ENCODE measurements around the gene ALOX5.

ALOX5 gene

GRCh38 chr10:45419676-45420025 lies 45.6 kb downstream of the ALOX5 start:
- peak; percentile 36 for DNase-seq (ENCODE audit: low spot score)
- TF ChIP-seq CTCF (IDR thresholded peaks at IDR 0.05; ENCODE audit: extremely low read depth, missing control alignments): no peak

GRCh38 chr10:45420453-45421192 lies 46.6 kb downstream of the ALOX5 start:
- no peak for TF ChIP-seq CTCF (IDR thresholded peaks at IDR 0.05; ENCODE audit: extremely low read depth, missing control alignments)
- DNase-seq (ENCODE audit: low spot score): peak; percentile 70

- peak; percentile 34 for DNase-seq (ENCODE audit: low spot score)
Measured at GRCh38 chr10:45421221-45422097, 47.4 kb downstream of the ALOX5 start.

GRCh38 chr10:45422207-45422865 lies 48.3 kb downstream of the ALOX5 start:
- peak; percentile 9 for DNase-seq (ENCODE audit: low spot score)
- no peak for TF ChIP-seq CTCF (IDR thresholded peaks at IDR 0.05; ENCODE audit: extremely low read depth, missing control alignments)

More at GRCh38 chr10:45421221-45422097, 47.4 kb downstream of the ALOX5 start:
- no peak for TF ChIP-seq CTCF (IDR thresholded peaks at IDR 0.05; ENCODE audit: extremely low read depth, missing control alignments)

- DNase-seq (ENCODE audit: low spot score): no peak
- no peak for TF ChIP-seq CTCF (IDR thresholded peaks at IDR 0.05; ENCODE audit: extremely low read depth, missing control alignments)
Measured at GRCh38 chr10:45422866-45423659, 49.0 kb downstream of the ALOX5 start.

- DNase-seq (ENCODE audit: low spot score): no peak
- TF ChIP-seq CTCF (IDR thresholded peaks at IDR 0.05; ENCODE audit: extremely low read depth, missing control alignments): no peak
Measured at GRCh38 chr10:45423976-45424499, 50.0 kb downstream of the ALOX5 start.

Measured in GM20000 (cell line).